Kidney tubule cell (primary cell): Measurements from ENCODE around the gene DPH7.
A peak's percentile ranks its signal among the peaks of the same experiment; 100 is the strongest.
"Not testable (repeated sequence)": the region's sequence is repeated elsewhere in the genome, so short reads cannot be mapped to it uniquely, and the experiment has no call there.

ENCODE experiments used
- DNase-seq: peaks from one replicate; pipeline ENCODE4 v3.0.0-alpha.2; 2018; ENCODE audit warnings: low spot score

DPH7 gene

DNA sequence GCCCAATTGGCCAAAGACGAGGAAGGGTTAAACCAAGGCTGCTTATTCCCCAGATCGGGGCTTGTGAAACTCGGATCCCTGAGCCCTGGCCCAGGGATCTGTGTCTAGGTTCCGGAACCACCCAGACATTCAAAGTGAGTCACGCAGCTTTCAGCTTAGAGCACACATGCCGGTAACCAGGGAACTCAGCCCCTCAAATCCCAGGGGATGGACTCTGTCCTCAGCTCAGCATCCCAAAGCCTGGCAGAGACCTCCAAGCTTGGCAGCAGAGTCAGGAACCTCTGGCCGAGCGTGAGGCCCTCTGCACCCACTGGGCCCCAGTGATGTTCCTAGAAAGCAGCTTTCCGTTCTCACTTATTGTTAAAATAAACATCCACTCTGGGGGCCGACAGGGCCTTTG is 33.6 kb downstream of the DPH7 start:
- no peak for DNase-seq

DNA sequence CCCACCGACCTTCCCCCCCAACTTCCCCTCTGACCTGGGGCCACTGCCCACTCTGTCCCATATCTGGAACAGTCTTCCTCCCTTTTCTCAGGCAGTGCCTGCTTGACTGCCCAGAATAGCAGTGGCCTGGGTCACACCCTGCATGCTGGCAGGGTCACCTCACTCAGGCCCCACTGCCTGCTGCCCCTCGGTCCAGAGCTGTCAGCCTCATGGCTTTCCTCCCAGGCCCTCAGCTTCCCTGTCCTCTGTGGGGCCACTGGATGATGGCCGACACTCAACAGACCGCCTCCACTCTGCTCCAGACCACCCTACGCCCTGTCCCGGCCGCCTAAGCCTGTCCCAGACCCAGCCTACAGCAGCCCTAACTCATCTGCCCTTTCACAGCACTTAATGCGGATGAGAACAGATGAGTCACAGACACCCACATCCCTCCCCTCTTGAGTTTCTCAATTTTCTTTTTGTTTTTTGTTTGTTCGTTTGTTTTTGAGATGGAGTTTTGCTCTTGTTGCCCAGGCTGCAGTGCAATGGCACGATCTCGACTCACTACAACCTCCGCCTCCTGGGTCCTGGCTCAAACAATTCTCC is 34.5 kb downstream of the DPH7 start:
- no peak for DNase-seq

DNA sequence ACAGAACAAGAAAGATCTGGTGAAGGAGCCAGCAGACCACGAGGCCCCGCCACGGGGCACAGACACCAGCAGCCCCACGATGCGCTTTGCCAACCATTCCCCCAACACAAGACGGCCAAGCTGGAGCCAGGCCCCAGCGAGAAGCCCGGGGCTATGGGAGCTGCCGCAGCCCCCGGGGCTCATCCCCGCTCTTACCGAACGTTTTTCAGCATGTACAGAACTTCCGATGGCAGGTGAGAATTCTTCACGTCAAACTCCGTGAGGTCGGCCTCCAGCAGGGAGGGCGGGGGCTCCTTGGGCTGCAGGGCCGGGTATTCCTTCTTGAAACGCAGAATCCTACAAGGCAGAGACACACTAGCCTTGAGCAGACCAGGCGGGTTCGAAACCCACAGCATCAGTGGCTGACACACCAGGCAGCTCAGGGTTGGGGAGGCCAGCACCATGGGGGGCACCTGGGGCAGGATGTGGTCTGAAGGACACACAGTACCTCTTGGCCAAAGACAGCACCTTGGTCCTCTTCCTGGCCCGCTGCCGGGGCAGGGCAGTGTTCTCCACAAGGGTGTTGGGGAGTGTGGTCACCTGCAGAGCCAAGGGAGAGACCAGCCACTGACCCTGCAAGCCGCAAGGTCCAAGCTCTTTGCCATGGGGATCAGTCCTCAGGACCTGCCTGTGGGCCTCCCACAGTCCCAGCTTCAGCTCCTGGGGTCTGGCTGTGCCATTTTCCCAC is 35.3 kb downstream of the DPH7 start:
- DNase-seq, result no peak

DNA sequence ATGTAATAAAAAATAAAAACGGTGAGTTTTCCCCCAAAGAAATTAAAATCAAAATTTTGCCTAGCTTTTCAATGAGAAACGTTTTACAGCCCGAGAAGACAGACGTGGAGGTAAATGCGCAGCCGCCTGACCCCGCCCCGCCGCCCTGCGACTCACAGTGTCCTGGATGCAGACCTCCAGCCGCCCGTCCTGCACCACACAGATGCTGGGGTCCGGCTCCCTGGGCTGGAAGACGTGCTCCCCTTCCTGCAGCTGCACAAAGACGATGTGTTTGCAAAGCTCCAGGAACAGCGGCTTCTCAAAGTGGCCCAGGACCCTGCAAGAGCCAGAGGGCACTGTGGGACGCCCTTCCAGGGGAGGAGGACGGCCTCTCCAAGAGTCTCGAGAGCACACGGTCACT is 36.2 kb downstream of the DPH7 start:
- DNase-seq, result no peak

DNA sequence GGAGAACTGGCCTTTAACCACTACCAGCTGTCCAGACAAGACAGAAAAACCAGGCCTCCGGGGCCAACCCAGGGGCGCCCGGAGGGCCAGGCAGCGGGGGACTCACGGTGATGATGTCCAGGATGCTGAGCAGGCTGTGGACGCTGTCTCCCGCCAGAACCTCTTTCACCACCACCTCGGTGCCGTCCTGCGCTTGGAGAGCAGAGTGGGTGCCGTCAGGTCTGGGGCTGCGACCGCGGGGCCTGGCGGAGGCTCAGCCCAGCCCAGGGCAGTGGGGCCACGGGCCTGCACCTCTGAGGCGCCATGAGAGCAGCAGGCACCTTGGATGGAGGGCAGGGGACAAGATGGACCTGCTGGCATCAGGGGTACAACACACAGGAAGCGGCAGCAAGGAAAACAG is 38.2 kb downstream of the DPH7 start:
- DNase-seq, result no peak

DNA sequence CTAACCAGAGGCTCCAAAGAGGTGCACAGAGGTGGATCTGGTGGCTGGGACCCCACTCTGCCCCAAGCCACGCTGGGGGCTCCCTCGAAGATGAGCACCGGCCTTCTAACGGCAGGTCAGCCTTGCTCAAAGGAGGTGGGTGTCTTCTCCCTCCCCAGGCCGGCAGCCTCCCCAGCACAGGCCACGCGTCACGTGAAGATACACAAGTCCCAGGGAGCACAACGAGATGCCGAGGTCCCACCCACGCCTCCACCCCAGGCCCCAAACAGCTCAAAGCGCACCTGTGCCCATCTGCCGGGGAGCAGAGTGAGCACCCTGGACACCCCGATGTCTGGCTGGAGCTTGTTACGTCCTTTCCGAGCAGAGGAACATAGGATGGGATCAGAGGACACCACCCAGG is 40.7 kb downstream of the DPH7 start:
- DNase-seq, result no peak

DNA sequence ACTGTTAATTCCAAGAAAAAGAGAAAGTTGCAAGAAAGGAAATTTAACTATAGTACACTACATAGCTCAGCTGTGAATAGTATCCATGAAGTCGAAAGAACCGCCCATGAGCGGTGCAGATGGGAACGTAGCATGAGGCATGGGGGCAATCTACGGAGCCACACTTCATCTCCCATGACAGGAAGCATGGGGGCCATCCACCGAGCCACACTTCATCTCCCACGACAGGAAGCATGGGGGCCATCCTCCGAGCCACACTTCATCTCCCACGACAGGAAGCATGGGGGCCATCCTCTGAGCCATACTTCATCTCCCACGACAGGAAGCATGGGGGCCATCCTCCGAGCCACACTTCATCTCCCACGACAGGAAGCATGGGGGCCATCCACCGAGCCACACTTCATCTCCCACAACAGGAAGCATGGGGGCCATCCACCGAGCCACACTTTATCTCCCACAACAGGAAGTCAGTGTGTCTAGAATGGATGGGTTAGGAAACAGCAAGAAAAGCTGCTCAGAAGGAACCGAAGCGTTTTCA is 42.1 kb downstream of the DPH7 start:
- DNase-seq, result not testable (repeated sequence)

DNA sequence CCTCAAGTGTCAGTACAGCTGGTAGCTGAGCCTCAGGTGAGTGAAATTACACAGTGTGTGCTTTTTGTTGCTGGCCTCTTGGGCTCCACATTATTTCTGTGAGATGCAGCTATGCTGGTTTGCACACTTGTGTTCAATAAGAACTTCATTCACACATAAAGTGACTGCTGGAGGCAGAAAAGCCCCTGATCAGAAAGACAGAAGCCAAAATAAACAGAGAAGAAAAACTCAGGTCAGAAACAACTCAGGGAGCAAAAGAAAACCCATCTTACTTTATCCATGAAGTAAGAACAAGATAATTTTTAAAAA is 43.7 kb downstream of the DPH7 start:
- no peak for DNase-seq

DNA sequence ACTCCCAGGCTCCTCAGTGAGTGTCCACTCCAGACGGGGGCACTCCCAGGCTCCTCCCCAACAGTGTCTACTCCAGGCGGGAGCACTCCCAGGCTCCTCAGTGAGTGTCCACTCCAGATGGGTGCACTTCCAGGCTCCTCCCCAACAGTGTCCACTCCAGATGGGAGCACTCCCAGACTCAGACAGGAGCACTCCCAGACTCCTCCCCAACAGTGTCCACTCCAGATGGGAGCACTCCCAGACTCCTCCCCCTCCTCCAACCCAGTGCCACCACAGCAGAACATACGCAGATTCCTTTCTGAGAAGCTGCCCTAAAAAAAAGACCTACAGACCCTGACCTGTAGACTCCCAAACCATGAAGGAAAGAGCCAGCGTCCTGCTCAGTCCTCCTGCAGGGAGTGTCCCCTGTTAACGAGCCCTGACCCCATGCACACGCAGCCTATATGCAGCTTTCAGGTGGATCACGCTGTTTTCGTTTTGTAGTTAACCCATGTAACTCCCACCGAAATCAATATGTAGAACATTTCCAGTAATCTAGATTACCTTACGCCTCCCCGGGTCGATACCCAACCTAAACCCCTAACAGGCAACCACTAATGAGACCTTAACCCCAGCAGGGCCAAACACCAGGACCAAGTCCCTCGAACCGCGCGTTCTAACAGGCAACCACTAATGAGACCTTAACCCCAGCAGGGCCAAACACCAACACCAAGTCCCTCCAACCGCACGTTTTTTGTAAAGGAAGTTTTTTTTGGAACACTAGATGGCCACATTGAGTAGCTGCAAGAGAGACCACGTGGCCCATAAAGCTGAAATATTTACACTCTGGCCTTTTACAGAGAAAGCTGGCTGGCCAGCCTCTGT is 44.2 kb downstream of the DPH7 start:
- DNase-seq, result peak; percentile 57

DNA sequence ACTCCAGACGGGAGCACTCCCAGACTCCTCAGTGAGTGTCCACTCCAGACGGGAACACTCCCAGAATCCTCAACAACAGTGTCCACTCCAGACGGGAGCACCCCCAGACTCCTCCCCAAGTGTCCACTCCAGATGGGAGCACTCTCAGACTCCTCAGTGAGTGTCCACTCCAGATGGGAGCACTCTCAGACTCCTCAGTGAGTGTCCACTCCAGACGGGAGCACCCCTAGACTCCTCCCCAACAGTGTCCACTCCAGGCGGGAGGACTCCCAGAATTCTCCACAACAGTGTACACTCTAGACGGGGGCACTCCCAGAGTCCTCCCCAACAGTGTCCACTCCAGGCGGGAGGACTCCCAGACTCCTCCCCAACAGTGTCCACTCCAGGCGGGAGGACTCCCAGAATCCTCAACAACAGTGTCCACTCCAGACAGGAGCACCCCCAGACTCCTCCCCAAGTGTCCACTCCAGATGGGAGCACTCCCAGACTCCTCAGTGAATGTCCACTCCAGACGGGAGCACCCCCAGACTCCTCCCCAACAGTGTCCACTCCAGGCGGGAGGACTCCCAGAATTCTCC is 45.7 kb downstream of the DPH7 start:
- DNase-seq, result not testable (repeated sequence)

DNA sequence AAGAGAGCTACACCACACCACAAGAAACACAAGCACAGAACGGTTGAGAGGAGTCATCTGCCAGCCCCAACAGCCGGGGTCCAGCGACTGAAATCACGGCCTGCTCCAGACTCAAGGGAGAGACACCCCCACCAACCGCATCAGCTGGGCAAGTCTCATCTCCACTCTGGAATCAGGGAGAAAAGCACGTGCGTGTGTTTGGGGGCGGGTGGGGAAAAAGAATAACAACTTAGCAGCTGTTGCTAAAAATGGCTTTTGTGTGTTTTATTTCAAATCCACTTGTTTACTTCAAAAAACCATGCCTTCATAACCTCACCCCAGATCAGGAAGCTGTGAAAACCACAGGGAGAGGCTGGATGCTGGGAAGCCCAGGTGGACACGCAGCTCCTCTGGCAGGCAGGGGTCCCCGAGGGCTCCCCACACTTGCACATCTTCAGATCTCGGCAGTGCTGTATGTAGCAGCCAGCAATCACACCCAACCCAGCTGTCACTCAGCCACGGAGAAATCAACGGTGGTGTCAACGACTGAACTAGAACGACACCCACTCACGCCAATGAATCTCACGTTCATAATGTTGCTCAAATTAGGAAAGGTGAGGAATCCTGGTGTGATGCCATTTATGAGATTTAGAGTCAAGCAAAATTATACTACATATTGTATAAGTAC is 47.5 kb downstream of the DPH7 start:
- no peak for DNase-seq

DNA sequence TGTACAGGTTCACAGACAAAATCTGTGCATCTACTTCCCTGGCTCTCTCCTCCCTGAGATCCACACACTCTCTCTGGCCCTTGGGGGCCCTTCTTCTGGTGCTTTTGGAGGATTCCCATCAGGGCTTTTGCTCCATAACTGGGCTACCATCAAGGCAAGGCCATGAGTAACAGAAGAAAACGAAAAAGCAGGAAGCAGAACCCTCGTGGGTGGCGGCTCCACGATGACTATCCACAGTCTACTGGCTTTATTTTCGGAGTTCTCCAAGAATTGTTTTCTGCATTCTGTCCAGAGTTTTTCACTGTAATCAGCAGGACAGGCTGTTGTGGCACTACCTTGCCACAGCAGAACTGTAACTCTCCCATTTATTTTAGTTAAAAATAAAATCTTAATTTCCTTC is 48.4 kb downstream of the DPH7 start:
- DNase-seq, result no peak

DNA sequence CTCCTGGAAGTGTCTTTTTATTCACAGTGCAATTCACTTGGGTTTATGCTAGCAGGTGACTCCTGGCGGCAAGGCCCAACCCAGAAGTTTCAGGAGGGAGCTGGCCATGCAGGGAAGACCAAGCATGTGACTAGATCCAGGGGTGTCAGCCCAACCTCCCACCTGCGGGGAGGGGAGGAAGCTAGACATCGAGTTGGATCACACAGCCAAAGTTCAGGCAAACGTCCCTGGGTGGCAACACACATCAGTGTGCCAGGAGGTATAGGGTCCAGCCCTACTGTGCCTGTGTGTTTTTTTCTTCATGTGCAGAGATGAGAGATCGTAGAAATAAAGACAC is 53.8 kb downstream of the DPH7 start:
- DNase-seq, result no peak

DNA sequence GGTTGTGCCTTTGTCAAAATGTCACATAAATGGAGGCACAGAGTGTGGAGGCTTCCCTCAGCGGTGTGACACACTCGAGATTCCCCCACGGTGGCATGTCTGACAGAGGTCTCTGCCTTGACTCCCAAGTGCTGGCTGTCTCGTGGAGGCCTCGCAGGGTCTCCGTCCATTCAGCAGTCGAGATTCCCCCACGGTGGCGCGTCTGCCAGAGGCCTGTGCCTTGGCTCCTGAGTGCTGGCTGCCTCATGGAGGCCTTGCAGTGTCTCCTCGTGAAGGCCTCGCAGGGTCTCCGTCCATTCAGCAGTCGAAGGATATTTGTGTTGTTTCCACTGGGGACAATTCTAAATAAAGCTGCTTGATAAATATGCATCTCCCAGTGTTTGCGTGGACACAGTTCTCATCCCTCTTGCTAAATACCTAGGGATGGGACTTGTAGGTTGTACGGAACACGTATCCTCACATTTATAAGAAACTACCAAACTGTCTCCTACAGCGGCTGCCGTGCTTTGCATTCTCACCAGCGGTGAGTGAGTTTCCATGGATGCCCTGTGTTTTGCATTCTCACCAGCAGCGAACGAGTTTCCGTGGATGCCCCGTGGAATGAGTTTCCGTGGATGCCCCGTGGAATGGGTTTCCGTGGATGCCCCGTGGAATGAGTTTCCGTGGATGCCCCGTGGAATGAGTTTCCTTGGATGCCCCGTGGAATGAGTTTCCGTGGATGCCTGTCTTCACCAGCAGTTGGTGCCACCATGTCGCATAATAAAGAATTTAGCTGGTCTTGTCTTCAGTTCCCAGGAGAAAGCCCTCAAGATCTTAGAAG is 54.4 kb downstream of the DPH7 start:
- DNase-seq, result no peak

DNA sequence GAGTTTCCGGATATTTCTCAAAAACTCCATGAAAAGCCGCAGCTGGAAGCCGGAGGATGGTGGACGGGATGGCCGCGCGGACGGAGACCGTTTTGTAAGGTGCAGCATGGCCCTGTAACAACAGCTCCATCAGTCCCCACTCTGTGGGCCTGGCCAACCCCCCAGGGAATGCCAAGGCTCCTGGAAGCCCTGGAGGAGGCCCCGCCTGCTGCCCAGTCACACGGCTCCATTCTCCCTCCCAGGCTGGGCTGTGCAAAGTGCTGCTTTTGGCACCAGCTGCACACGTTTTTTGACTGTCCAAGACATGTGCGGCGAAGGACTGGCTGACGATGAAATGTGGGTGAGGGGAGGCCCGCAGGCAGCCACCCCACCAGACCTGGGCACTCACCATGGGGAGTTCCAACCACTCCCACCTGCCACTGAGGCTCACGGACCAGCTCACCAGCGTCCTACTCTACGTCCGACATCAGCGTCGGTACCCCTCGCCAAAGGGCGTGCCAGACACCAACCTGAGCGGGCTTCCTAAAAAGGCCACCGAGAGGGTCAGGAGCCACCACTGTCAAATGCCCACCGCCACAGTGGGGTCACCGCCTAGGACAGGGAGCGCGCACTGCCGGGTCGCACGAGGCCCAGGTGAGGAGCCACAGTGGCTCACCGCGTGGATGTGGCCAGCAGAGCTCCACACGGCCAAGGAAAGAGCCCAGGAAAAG is 55.8 kb downstream of the DPH7 start:
- no peak for DNase-seq

DNA sequence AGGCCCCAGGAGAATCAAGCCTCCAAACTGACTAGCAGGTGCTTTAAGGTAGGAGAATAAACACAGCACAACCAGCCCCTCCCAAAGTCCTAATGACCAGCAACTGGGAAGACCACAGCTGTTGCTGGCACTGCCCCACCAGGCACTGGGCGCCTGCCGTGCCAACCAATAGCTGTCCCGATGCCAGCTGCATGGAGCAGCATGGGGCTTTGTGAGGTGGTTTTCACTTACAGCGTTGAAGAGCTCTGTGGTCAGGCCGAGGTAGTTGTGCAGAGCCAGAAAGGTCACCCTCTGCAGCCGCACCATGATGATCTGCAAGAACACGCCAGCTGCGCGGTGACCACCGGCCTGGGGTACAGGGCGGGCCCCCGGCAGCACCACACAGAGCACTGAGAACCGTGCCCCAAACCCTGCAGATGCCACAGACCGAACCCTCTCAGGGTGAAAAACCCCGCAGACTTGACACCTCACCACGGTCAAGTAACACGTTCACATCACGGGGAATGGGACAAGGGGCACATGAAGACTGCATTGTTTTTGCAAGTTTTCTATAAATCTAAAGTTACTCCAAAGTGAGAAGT is 57.2 kb downstream of the DPH7 start:
- DNase-seq, result no peak

DNA sequence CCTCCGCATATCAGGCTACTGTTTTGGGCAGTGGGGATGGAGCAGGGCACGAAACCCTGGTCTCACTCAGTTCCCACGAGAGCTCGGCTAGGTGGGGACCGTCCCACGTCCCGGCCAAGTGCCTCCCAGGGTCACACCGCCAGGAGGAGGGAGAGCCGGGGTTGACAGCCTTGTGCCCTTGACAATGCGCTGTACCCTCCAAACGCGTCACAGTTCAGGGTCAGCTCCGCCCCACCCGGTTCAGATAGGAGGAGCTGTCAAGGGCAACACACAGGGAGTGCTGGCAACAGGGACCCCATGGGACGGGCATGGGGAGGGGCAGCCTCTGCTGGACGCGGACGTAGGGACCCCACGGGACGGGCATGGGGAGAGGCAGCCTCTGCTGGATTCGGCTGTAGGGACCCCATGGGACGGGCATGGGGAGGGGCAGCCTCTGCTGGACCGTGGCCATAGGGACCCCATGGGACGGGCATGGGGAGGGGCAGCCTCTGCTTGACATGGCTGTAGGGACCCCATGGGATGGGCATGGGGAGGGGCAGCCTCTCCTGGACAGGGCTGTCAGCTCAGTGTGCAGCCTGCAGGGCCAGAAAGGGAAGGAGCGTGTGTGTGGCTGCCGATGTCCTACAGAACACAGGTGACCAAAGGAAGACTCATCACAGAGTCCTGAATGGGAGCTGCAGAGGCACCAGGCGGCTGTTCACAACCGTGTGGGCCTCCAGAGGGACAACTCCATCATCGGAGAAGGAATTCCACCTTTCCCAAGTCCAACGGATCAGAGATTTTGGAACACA is 57.9 kb downstream of the DPH7 start:
- DNase-seq, result no peak

DNA sequence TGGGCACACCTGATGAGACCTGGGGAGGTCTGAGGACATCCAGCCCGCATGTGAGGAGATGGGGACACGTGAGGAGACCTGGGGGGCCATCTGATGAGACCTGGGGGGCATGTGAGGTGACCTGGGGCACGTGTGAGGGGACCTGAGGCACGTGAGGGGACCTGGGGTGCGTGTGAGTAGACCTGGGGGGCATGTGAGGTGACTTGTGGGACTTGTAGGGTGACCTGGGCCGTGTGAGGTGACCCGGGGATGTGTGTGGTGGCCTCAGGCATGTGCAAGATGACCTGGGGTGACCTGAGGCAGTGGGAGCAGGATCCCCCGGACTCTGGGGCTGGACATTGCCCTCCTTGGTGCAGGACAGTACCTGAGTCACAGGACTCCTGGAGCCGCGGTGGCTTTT is 59.2 kb downstream of the DPH7 start:
- DNase-seq, result no peak

DNA sequence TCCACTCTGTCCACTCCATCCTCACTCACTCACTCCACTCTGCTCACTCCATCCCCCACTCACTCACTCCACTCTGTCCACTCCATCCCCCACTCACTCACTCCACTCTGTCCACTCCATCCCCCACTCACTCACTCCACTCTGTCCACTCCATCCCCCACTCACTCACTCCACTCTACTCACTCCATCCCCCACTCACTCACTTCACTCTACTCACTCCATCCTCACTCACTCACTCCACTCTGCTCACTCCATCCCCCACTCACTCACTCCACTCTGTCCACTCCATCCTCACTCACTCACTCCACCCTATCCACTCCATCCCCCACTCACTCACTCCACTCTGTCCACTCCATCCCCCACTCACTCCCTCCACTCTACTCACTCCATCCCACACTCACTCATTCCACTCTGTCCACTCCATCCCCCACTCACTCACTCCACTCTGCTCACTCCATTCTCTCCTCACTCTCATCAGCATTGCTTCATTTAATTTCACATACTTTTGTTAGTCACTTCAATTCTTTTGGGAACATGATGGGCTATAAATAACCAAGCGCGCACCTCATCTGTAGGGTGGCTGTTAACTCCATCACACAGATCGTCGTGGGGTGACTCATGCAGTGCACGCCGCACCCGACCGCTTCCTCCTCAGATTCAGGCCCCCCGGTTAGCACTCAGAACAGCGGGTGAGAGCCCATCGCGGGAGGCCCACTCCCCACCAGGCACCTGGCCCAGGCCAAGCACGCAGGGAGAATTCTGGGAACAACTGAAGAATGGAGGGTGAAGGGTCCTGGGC is 59.9 kb downstream of the DPH7 start:
- DNase-seq, result not testable (repeated sequence)
